H1 (cell line): ENCODE data around the gene SURF1. TPM values are rescaled to one million over a fixed set of nuclear protein-coding genes. Genes with fewer than 3 reads are reported as not detected.

Source experiments
- ASH2L ChIP-seq: fragments of 200-600, 300-600 bp; sonication (generic); IDR thresholded peaks from one replicate; pipeline ENCODE4 v1.7.1; 2017; ENCODE audit warnings: low read length
- CHD1 ChIP-seq: IDR thresholded peaks from 2 replicates; pipeline ENCODE4 v1.6.1; 2012; ENCODE audit warnings: low read depth, low read length, improper control_type of control experiment
- KDM4A ChIP-seq: IDR thresholded peaks from one replicate; pipeline ENCODE4 v1.7.1; 2012; ENCODE audit warnings: low read depth, mild to moderate bottlenecking, moderate library complexity, low read length, inconsistent platforms; ENCODE audit not compliant: severe bottlenecking
- POLR2A ChIP-seq, 2 experiments: IDR thresholded peaks; 1 replicate in 1 of 2; 2 replicates in 1 of 2; pipeline ENCODE4 v1.6.1; 2011; ENCODE audit warnings: low read depth in 2 of 2, low read length in 2 of 2, mild to moderate bottlenecking in 2 of 2; ENCODE audit errors: control extremely low read depth in 1 of 2
- RXRA ChIP-seq: IDR thresholded peaks from 2 replicates; pipeline ENCODE4 v1.6.1; 2011; ENCODE audit warnings: low read depth, mild to moderate bottlenecking, low read length, moderate library complexity; ENCODE audit not compliant: insufficient read depth
- polyA plus RNA-seq, 7 experiments: library from polyadenylated mRNA; depleted of rRNA in 3 of 7; stranded (reverse) in 5 of 7; unstranded in 2 of 7; fragments of >200 nt in 5 of 7; fragments of 200-250 nt in 2 of 7; gene quantifications; 1 replicate in 5 of 7; 2 replicates in 1 of 7; 4 replicates in 1 of 7; pipeline versions ENCODE4 v1.2.1 to v1.2.3, GENCODE V29; 2011 to 2013; ENCODE audit warnings: missing spikeins in 2 of 7, mixed read lengths in 2 of 7
- total RNA-seq: library from RNA; stranded (reverse); fragmentation: NEBNext Ultra II Directional; extraction: Animal tissue kit (Norgen Biotek cat#: 25700); gene quantifications from 2 replicates; pipeline ENCODE4 v1.2.1, GENCODE V29; 2021

The SURF1 gene
- total and polyA plus RNA-seq, 2 of the 8 experiments (the other 6 are each of a cell fraction or from before 2014, with no cell fraction given): 43.1 to 44.7 TPM

DNA sequence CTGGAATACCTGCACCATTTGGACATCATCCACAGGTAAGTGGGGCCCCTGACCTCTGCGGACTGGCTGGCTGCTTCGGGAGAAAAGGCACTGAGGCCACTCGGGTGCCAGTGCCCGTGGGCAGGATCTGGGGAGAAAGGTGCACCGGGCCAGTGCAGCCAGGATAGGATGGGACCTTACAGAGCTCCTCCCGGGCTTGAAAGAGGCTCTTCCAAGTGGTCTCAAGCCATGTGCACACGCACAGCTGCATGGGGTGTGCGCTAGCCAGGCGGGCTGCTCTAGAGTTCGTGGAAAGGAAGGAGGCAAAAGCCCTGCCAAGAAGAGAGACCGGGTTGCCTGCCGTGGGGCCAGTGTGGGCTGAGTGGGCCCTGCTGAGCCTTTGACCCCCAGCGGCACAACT, 33.3 kb upstream of the SURF1 start (continued):
- TF ChIP-seq KDM4A (no peak), RXRA (no peak), POLR2A (IDR thresholded peaks at IDR 0.05; ENCODE audit: control extremely low read depth in 1 of 2, low read depth in 2 of 2, low read length in 2 of 2) (no peak), ASH2L (no peak), CHD1 (no peak)
